HepG2 (cell line): ENCODE measurements around the gene TMEM151A. TPM values are rescaled to one million over a fixed set of nuclear protein-coding genes. Genes with fewer than 3 reads are reported as not detected.

Experiments used
- AHR ChIP-seq: IDR thresholded peaks from 2 replicates; pipeline ENCODE4 v1.6.1; 2018; ENCODE audit warnings: missing genetic modification reagents, missing compliant biosample characterization
- ARID2 ChIP-seq: sonication (generic); formaldehyde crosslinking; IDR thresholded peaks from 2 replicates; pipeline ENCODE4 v1.8.1; 2022; ENCODE audit warnings: mild to moderate bottlenecking, missing genetic modification reagents, borderline replicate concordance
- CBX1 ChIP-seq: IDR thresholded peaks from one replicate; pipeline ENCODE4 v1.6.1; 2016; ENCODE audit warnings: antibody characterized with exemption, low read depth
- DPF2 ChIP-seq: sonication (generic); formaldehyde crosslinking; IDR thresholded peaks from 2 replicates; pipeline ENCODE4 v1.4.0; 2020; ENCODE audit warnings: mild to moderate bottlenecking, low read depth, missing genetic modification reagents, borderline replicate concordance
- ELF3 ChIP-seq: IDR thresholded peaks from 2 replicates; pipeline ENCODE4 v1.6.1; 2016; ENCODE audit warnings: missing genetic modification reagents, missing compliant biosample characterization
- FLYWCH1 ChIP-seq: sonication (generic); formaldehyde crosslinking; IDR thresholded peaks from 2 replicates; pipeline ENCODE4 v1.8.1; 2023; ENCODE audit warnings: mild to moderate bottlenecking, missing genetic modification reagents
- GLI4 ChIP-seq: sonication (generic); formaldehyde crosslinking; IDR thresholded peaks from 2 replicates; pipeline ENCODE4 v1.5.1; 2020; ENCODE audit warnings: missing genetic modification reagents, mild to moderate bottlenecking, moderate library complexity, borderline replicate concordance
- HNRNPLL ChIP-seq: fragments of 200-400 bp; formaldehyde crosslinking; IDR thresholded peaks from 2 replicates; pipeline ENCODE4 v1.6.1; 2017; ENCODE audit warnings: mild to moderate bottlenecking, low read depth, low read length; ENCODE audit not compliant: poor library complexity, severe bottlenecking
- ISL2 ChIP-seq: sonication (generic); formaldehyde crosslinking; IDR thresholded peaks from 2 replicates; pipeline ENCODE4 v1.5.0; 2020; ENCODE audit warnings: missing genetic modification reagents
- KAT7 ChIP-seq: IDR thresholded peaks from 2 replicates; pipeline ENCODE4 v1.6.1; 2018; ENCODE audit warnings: borderline replicate concordance, missing compliant biosample characterization
- KDM5B ChIP-seq: sonication (generic); formaldehyde crosslinking; IDR thresholded peaks from 2 replicates; pipeline ENCODE4 v1.4.0; 2020; ENCODE audit warnings: missing genetic modification reagents, mild to moderate bottlenecking, borderline replicate concordance
- MZF1 ChIP-seq: sonication (generic); formaldehyde crosslinking; IDR thresholded peaks from 2 replicates; pipeline ENCODE4 v1.8.1; 2023; ENCODE audit warnings: mild to moderate bottlenecking, missing genetic modification reagents, borderline replicate concordance
- RELA ChIP-seq: sonication (generic); formaldehyde crosslinking; IDR thresholded peaks from 2 replicates; pipeline ENCODE4 v1.4.0; 2020; ENCODE audit warnings: missing genetic modification reagents
- SP5 ChIP-seq: IDR thresholded peaks from 2 replicates; pipeline ENCODE4 v1.6.1; 2016; ENCODE audit warnings: low read depth, borderline replicate concordance
- TBL1XR1 ChIP-seq: fragments of 150-350 bp; IDR thresholded peaks from 2 replicates; pipeline ENCODE4 v1.6.1; 2014; ENCODE audit warnings: borderline replicate concordance, low read length; ENCODE audit not compliant: partially characterized antibody
- TEAD3 ChIP-seq: optimal IDR thresholded peaks from 2 replicates; pipeline ENCODE3; 2016; ENCODE audit warnings: borderline replicate concordance
- ZNF274 ChIP-seq: sonication (generic); formaldehyde crosslinking; IDR thresholded peaks from 2 replicates; pipeline ENCODE4 v1.5.1; 2020; ENCODE audit warnings: mild to moderate bottlenecking, missing genetic modification reagents
- ZNF354B ChIP-seq: sonication (generic); formaldehyde crosslinking; IDR thresholded peaks from 2 replicates; pipeline ENCODE4 v1.8.0; 2022; ENCODE audit warnings: mild to moderate bottlenecking, missing genetic modification reagents
- ZNF629 ChIP-seq: sonication (generic); formaldehyde crosslinking; conservative IDR thresholded peaks from 2 replicates; pipeline ENCODE4 v1.5.0; 2020; ENCODE audit warnings: missing genetic modification reagents
- polyA plus RNA-seq, 8 experiments: library from polyadenylated mRNA; depleted of rRNA in 3 of 8; stranded (reverse) in 7 of 8; unstranded in 1 of 8; fragments of >200 nt; fragmentation: Illumina TruSeq in 4 of 8; extraction: Trizol in 4 of 8; gene quantifications; 2 replicates each; pipeline versions ENCODE4 v1.2.1 to v1.2.3, GENCODE V29; 2011 to 2016; ENCODE audit warnings: low read depth in 4 of 8, missing spikeins in 1 of 8, mixed read lengths in 1 of 8; ENCODE audit not compliant: insufficient read depth in 1 of 8
- total RNA-seq, 5 experiments: library from RNA; depleted of rRNA; stranded (reverse); fragments of >200 nt; fragmentation: Illumina TruSeq; extraction: Trizol; gene quantifications; 2 replicates each; pipeline ENCODE4 v1.2.3, GENCODE V29; 2016; ENCODE audit warnings: low read depth in 1 of 5
- TF ChIP-seq, protein P1 (sequence below): sonication (generic); formaldehyde crosslinking; IDR thresholded peaks from 2 replicates; pipeline ENCODE4 v1.8.0; 2022; ENCODE audit warnings: low read depth, missing genetic modification reagents
- TF ChIP-seq, protein P2 (sequence below): sonication (generic); formaldehyde crosslinking; IDR thresholded peaks from 2 replicates; pipeline ENCODE4 v1.4.0; 2020; ENCODE audit warnings: mild to moderate bottlenecking, missing genetic modification reagents
- TF ChIP-seq, protein P3 (sequence below): IDR thresholded peaks from 2 replicates; pipeline ENCODE4 v1.6.1; 2016; ENCODE audit warnings: missing compliant biosample characterization, missing genetic modification reagents, borderline replicate concordance
- TF ChIP-seq, protein P4 (sequence below): sonication (generic); formaldehyde crosslinking; IDR thresholded peaks from 2 replicates; pipeline ENCODE4 v1.4.0; 2020; ENCODE audit warnings: low read depth, missing genetic modification reagents
- TF ChIP-seq, protein P5 (sequence below): IDR thresholded peaks from 2 replicates; pipeline ENCODE4 v1.6.1; 2012; ENCODE audit warnings: inconsistent platforms

Gene TMEM151A
- total and polyA plus RNA-seq, 2 of the 13 experiments (the other 11 are each of a cell fraction or from before 2014, with no cell fraction given), result 0.18 to 0.33 TPM

DNA sequence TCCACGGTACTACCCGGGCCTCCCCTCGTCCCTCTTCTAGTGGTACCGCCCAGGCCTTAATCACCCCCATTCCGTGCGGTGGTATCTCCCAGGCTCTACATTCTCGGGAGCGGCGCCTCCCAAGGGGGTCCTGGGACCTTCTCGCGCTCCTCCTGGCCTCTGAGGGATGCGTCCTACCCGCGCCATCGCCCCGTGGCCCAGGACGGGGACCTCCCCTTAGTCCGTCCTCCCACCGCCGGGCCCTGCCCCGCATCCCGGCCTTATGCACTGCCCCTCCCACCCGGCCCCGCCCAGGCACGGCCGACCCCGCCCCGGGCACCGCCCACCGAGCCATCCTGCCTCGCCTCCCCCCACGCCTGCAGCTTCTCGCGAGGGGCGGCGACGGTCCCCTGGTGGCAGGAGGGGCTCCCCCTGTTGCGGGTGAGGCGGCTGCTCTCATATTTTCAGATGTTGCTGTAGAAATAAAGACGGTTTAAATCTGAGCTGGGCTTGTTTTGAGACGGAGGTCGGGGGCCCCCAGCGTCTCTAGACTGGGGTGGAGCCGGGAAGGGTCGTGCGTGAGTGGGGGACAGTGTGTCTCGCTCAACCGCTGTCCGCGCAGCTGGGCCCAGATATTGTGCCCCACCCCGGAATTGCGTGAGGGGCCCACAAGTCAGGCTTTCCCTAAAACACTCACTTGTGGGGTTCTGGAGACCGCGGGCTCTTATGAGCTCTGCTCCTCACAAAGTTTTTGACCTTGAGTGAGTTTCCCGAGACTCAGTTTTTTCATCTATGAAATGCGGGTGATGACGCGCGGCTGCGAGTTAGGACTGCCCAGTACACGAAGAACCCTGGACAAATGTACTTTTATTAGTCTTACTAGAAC, 24.1 kb upstream of the TMEM151A start (continued):
- TF ChIP-seq, protein P1, sequence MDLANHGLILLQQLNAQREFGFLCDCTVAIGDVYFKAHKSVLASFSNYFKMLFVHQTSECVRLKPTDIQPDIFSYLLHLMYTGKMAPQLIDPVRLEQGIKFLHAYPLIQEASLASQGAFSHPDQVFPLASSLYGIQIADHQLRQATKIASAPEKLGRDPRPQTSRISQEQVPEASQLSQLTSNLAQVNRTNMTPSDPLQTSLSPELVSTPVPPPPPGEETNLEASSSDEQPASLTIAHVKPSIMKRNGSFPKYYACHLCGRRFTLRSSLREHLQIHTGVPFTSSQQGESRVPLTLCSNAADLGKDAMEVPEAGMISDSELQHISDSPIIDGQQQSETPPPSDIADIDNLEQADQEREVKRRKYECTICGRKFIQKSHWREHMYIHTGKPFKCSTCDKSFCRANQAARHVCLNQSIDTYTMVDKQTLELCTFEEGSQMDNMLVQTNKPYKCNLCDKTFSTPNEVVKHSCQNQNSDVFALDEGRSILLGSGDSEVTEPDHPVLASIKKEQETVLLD (CRISPR knock-in tag), result no peak
- TF ChIP-seq HNRNPLL (no peak), CBX1 (no peak), AHR (CRISPR knock-in tag) (no peak), KAT7 (no peak), KDM5B (CRISPR knock-in tag) (peak; percentile 5; the same call in 1 of the 2 replicates), RELA (no peak), ZNF274 (CRISPR knock-in tag) (no peak), ARID2 (CRISPR knock-in tag) (0 out of 2 replicates have a peak, but pooled peaks have one; percentile 49), TBL1XR1 (no peak), TEAD3 (CRISPR knock-in tag) (peak; percentile 15), FLYWCH1 (CRISPR knock-in tag) (no peak), ISL2 (CRISPR knock-in tag) (no peak), SP5 (CRISPR knock-in tag) (peak; percentile 62), ZNF629 (CRISPR knock-in tag) (no peak), MZF1 (CRISPR knock-in tag) (no peak), ELF3 (CRISPR knock-in tag) (no peak), DPF2 (no peak), ZNF354B (CRISPR knock-in tag) (no peak), GLI4 (CRISPR knock-in tag) (no peak)
- TF ChIP-seq, protein P2, sequence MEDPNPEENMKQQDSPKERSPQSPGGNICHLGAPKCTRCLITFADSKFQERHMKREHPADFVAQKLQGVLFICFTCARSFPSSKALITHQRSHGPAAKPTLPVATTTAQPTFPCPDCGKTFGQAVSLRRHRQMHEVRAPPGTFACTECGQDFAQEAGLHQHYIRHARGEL, result no peak
- TF ChIP-seq, protein P3, sequence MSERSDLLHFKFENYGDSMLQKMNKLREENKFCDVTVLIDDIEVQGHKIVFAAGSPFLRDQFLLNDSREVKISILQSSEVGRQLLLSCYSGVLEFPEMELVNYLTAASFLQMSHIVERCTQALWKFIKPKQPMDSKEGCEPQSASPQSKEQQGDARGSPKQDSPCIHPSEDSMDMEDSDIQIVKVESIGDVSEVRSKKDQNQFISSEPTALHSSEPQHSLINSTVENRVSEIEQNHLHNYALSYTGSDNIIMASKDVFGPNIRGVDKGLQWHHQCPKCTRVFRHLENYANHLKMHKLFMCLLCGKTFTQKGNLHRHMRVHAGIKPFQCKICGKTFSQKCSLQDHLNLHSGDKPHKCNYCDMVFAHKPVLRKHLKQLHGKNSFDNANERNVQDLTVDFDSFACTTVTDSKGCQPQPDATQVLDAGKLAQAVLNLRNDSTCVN (CRISPR knock-in tag), result no peak
- TF ChIP-seq, protein P4, sequence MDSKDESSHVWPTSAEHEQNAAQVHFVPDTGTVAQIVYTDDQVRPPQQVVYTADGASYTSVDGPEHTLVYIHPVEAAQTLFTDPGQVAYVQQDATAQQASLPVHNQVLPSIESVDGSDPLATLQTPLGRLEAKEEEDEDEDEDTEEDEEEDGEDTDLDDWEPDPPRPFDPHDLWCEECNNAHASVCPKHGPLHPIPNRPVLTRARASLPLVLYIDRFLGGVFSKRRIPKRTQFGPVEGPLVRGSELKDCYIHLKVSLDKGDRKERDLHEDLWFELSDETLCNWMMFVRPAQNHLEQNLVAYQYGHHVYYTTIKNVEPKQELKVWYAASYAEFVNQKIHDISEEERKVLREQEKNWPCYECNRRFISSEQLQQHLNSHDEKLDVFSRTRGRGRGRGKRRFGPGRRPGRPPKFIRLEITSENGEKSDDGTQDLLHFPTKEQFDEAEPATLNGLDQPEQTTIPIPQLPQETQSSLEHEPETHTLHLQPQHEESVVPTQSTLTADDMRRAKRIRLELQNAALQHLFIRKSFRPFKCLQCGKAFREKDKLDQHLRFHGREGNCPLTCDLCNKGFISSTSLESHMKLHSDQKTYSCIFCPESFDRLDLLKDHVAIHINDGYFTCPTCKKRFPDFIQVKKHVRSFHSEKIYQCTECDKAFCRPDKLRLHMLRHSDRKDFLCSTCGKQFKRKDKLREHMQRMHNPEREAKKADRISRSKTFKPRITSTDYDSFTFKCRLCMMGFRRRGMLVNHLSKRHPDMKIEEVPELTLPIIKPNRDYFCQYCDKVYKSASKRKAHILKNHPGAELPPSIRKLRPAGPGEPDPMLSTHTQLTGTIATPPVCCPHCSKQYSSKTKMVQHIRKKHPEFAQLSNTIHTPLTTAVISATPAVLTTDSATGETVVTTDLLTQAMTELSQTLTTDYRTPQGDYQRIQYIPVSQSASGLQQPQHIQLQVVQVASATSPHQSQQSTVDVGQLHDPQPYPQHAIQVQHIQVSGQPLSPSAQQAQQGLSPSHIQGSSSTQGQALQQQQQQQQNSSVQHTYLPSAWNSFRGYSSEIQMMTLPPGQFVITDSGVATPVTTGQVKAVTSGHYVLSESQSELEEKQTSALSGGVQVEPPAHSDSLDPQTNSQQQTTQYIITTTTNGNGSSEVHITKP (CRISPR knock-in tag), result peak; percentile 98
- TF ChIP-seq, protein P5, sequence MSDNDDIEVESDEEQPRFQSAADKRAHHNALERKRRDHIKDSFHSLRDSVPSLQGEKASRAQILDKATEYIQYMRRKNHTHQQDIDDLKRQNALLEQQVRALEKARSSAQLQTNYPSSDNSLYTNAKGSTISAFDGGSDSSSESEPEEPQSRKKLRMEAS, result no peak
